NCI-H2081 treated with DMSO at 0.1 percent for 48 hours (cell line): ENCODE measurements around the gene PADI4.

Experiments used
- DNase-seq: peaks from one replicate; lab custom pipeline; 2025; lab: John Stamatoyannopoulos, UW

Gene PADI4

GRCh38 chr1:17307946-17308345 lies at the start of gene PADI4:
PADI4 (plus strand) TSS chr1:17308197; CDS start chr1:17308223, 26 bp downstream.
- no peak for DNase-seq

GRCh38 chr1:17258758-17259130 lies 49.3 kb upstream of the PADI4 start:
- no peak for DNase-seq

GRCh38 chr1:17259233-17259873 lies 48.6 kb upstream of the PADI4 start:
- DNase-seq, result no peak

- no peak for DNase-seq
Observed at GRCh38 chr1:17260264-17260663, 47.7 kb upstream of the PADI4 start.

- no peak for DNase-seq
Observed at GRCh38 chr1:17260738-17261137, 47.3 kb upstream of the PADI4 start.

- no peak for DNase-seq
Observed at GRCh38 chr1:17263936-17264335, 44.1 kb upstream of the PADI4 start.

GRCh38 chr1:17264470-17264869 lies 43.5 kb upstream of the PADI4 start:
- DNase-seq, result no peak

GRCh38 chr1:17265162-17265561 lies 42.8 kb upstream of the PADI4 start:
- DNase-seq, result no peak

GRCh38 chr1:17265950-17266349 lies 42.0 kb upstream of the PADI4 start:
- DNase-seq, result no peak

GRCh38 chr1:17270891-17271765 lies 36.9 kb upstream of the PADI4 start:
- DNase-seq, result no peak

GRCh38 chr1:17272066-17272465 lies 35.9 kb upstream of the PADI4 start:
- no peak for DNase-seq

- DNase-seq, result no peak
Observed at GRCh38 chr1:17272646-17273045, 35.4 kb upstream of the PADI4 start.

- DNase-seq, result no peak
Observed at GRCh38 chr1:17273096-17273495, 34.9 kb upstream of the PADI4 start.

- DNase-seq, result no peak
Observed at GRCh38 chr1:17274186-17275170, 33.5 kb upstream of the PADI4 start.

GRCh38 chr1:17276568-17276967 lies 31.4 kb upstream of the PADI4 start:
- no peak for DNase-seq

- no peak for DNase-seq
Observed at GRCh38 chr1:17277511-17278159, 30.4 kb upstream of the PADI4 start.

- no peak for DNase-seq
Observed at GRCh38 chr1:17278996-17279830, 28.8 kb upstream of the PADI4 start.

GRCh38 chr1:17280436-17280835 lies 27.6 kb upstream of the PADI4 start:
- no peak for DNase-seq

- DNase-seq, result no peak
Observed at GRCh38 chr1:17280894-17281293, 27.1 kb upstream of the PADI4 start.

GRCh38 chr1:17281775-17282181 lies 26.2 kb upstream of the PADI4 start:
- DNase-seq, result no peak

- DNase-seq, result no peak
Observed at GRCh38 chr1:17282836-17283235, 25.2 kb upstream of the PADI4 start.
